CD14-positive monocyte (primary cell): Measurements from ENCODE around the gene AK1. TPM values are rescaled to one million over a fixed set of nuclear protein-coding genes. Genes with fewer than 3 reads are reported as not detected.
A peak's percentile ranks its signal among the peaks of the same experiment; 100 is the strongest.

Experiments used
- DNase-seq, 3 donors: peaks; one replicate each; pipeline ENCODE4 v3.0.0-alpha.2; 2011 to 2022
- H2AFZ ChIP-seq: 2 replicates; pipeline ENCODE4 v1.6.0; 2012; ENCODE audit warnings: mild to moderate bottlenecking, low read depth, low read length, inconsistent platforms; ENCODE audit not compliant: insufficient read depth, poor library complexity, severe bottlenecking
- H3K27ac ChIP-seq, 2 donors: 1 replicate in 1 of 2; 2 replicates in 1 of 2; pipeline ENCODE4 v1.5.1; 2012 to 2013; ENCODE audit warnings: low read length in 2 of 2, control low read depth in 1 of 2, inconsistent platforms in 1 of 2, low read depth in 1 of 2, mild to moderate bottlenecking in 1 of 2
- H3K27me3 ChIP-seq, 2 donors: one replicate each; pipeline versions ENCODE4 v1.6.0 to v1.6.1; 2011 to 2013; ENCODE audit warnings: low read length in 2 of 2; ENCODE audit not compliant: control insufficient read depth in 2 of 2, insufficient read depth in 2 of 2
- H3K36me3 ChIP-seq, 2 donors: replicated peaks in 1 of 2; 1 replicate in 1 of 2; 2 replicates in 1 of 2; pipeline versions ENCODE4 v1.5.1 to v1.6.1; 2012 to 2013; ENCODE audit warnings: low read length in 2 of 2, control low read depth in 1 of 2, inconsistent platforms in 1 of 2, mild to moderate bottlenecking in 1 of 2; ENCODE audit not compliant: insufficient read depth in 2 of 2, control insufficient read depth in 1 of 2
- H3K4me1 ChIP-seq, 2 donors: 1 replicate in 1 of 2; 2 replicates in 1 of 2; pipeline versions ENCODE4 v1.5.1 to v1.6.1; 2012 to 2013; ENCODE audit warnings: low read length in 2 of 2, control low read depth in 1 of 2, inconsistent platforms in 1 of 2, mild to moderate bottlenecking in 1 of 2, moderate library complexity in 1 of 2; ENCODE audit not compliant: insufficient read depth in 2 of 2, control insufficient read depth in 1 of 2
- H3K4me2 ChIP-seq: replicated peaks from 2 replicates; pipeline ENCODE3; 2012; ENCODE audit warnings: low read length, moderate library complexity, mild to moderate bottlenecking; ENCODE audit not compliant: poor library complexity, severe bottlenecking; ENCODE audit errors: extremely low read depth
- H3K4me3 ChIP-seq, 3 experiments: fragments of 200-600 bp in 1 of 3; sonication (generic) in 1 of 3; replicated peaks in 1 of 3; 1 replicate in 2 of 3; 2 replicates in 1 of 3; pipeline ENCODE4 v1.5.1; 2011 to 2013; ENCODE audit warnings: low read length in 3 of 3, mild to moderate bottlenecking in 3 of 3, control low read depth in 2 of 3, low read depth in 2 of 3, inconsistent platforms in 1 of 3, moderate library complexity in 1 of 3
- H3K79me2 ChIP-seq: 2 replicates; pipeline ENCODE4 v1.6.0; 2012; ENCODE audit warnings: mild to moderate bottlenecking, control low read depth, inconsistent platforms, low read length, moderate library complexity; ENCODE audit not compliant: insufficient read depth
- H3K9ac ChIP-seq: 2 replicates; pipeline ENCODE4 v1.6.0; 2017; ENCODE audit warnings: low read length, mild to moderate bottlenecking; ENCODE audit not compliant: insufficient read depth, poor library complexity, severe bottlenecking
- H3K9me3 ChIP-seq, 2 donors: replicated peaks in 1 of 2; 1 replicate in 1 of 2; 2 replicates in 1 of 2; pipeline versions ENCODE4 v1.5.1 to v1.6.1; 2012 to 2013; ENCODE audit warnings: low read length in 2 of 2, control low read depth in 1 of 2; ENCODE audit not compliant: control insufficient read depth in 1 of 2, insufficient read depth in 1 of 2
- H4K20me1 ChIP-seq: 2 replicates; pipeline ENCODE4 v1.6.0; 2012; ENCODE audit warnings: mild to moderate bottlenecking, low read length, control low read depth, moderate library complexity; ENCODE audit not compliant: insufficient read depth
- H3K27ac Mint-ChIP-seq, 7 donors: one replicate each; pipeline ENCODE4 v1.8.0; 2020; ENCODE audit warnings: mild to moderate bottlenecking in 7 of 7, mixed read lengths in 7 of 7, moderate library complexity in 6 of 7, inconsistent platforms in 2 of 7
- H3K27me3 Mint-ChIP-seq, 3 donors: one replicate each; pipeline ENCODE4 v1.8.0; 2021 to 2022; ENCODE audit warnings: low read depth in 3 of 3, mild to moderate bottlenecking in 3 of 3, mixed read lengths in 3 of 3, moderate library complexity in 3 of 3, inconsistent platforms in 1 of 3
- H3K36me3 Mint-ChIP-seq, 2 donors: one replicate each; pipeline ENCODE4 v1.8.0; 2020; ENCODE audit warnings: mixed read lengths in 2 of 2, inconsistent platforms in 1 of 2, mild to moderate bottlenecking in 1 of 2
- H3K4me1 Mint-ChIP-seq: one replicate; pipeline ENCODE4 v1.8.0; 2020; ENCODE audit warnings: mild to moderate bottlenecking, mixed read lengths
- H3K4me3 Mint-ChIP-seq, 2 donors: one replicate each; pipeline ENCODE4 v1.8.0; 2020; ENCODE audit warnings: mild to moderate bottlenecking in 2 of 2, mixed read lengths in 2 of 2, moderate library complexity in 1 of 2
- H3K9me3 Mint-ChIP-seq, 7 donors: one replicate each; pipeline ENCODE4 v1.8.0; 2020 to 2022; ENCODE audit warnings: mixed read lengths in 7 of 7, mild to moderate bottlenecking in 6 of 7, moderate library complexity in 6 of 7, inconsistent platforms in 2 of 7
- WGBS: methylation state at CpG from one replicate; pipeline ENCODE4 v1.1.5; 2013; ENCODE audit warnings: missing lambda C conversion rate; ENCODE audit not compliant: insufficient coverage; 5-methylcytosine and 5-hydroxymethylcytosine counted together
- intact Hi-C, 2 donors: fragments of 100-400 bp; cut with micrococcal nuclease; formaldehyde crosslinking; loops; one replicate each; pipeline versions ENCODE4 v1.15.0 to v1.15.1; 2023
- polyA plus RNA-seq, 3 donors: library from polyadenylated mRNA; depleted of rRNA in 1 of 3; unstranded in 2 of 3; stranded (reverse) in 1 of 3; fragments of 300-500 nt in 2 of 3; fragments of >200 nt in 1 of 3; fragmentation: Illumina TruSeq in 2 of 3; gene quantifications; 1 replicate in 2 of 3; 2 replicates in 1 of 3; pipeline ENCODE4 v1.2.3, GENCODE V29; 2012 to 2021
- TF ChIP-seq, protein P1 (sequence below): fragments of 200-600 bp; IDR thresholded peaks from one replicate; pipeline ENCODE4 v1.8.0; 2022; ENCODE audit warnings: antibody characterized with exemption, mild to moderate bottlenecking

Gene AK1
- polyA plus RNA-seq, 3 donors: 3.5 TPM; not detected in 2

DNA sequence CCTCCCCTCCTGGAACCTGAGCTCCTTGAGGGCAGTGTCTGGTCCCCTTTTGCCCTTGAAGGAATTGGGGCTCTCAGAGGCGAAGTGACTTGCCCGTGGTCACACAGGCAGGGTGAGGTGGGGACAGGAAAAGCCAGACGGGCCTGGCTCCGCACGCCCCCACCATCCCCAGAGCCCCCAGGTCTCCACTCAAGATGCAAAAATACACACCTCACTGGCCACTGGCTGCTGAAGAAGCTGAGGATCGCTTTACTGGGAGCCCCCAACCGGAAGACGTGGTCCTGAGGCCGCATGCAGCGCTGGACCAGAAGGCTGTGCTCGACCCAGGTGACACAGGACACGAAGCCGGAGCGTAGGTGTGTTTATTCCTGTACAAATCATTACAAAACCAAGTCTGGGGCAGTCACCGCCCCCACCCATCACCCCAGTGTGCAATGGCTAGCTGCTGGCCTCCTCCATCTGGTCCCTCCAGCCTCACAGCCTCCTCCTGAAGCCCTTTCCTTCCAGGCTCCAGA lies 7.6 kb upstream of the AK1 start:
- no peak overlapping the region for H3K27ac ChIP-seq
- no peak for DNase-seq
- H3K9ac ChIP-seq: no peak overlapping the region
- H2AFZ ChIP-seq: no peak overlapping the region
- no peak overlapping the region for H3K4me3 ChIP-seq
- TF ChIP-seq, protein P1, sequence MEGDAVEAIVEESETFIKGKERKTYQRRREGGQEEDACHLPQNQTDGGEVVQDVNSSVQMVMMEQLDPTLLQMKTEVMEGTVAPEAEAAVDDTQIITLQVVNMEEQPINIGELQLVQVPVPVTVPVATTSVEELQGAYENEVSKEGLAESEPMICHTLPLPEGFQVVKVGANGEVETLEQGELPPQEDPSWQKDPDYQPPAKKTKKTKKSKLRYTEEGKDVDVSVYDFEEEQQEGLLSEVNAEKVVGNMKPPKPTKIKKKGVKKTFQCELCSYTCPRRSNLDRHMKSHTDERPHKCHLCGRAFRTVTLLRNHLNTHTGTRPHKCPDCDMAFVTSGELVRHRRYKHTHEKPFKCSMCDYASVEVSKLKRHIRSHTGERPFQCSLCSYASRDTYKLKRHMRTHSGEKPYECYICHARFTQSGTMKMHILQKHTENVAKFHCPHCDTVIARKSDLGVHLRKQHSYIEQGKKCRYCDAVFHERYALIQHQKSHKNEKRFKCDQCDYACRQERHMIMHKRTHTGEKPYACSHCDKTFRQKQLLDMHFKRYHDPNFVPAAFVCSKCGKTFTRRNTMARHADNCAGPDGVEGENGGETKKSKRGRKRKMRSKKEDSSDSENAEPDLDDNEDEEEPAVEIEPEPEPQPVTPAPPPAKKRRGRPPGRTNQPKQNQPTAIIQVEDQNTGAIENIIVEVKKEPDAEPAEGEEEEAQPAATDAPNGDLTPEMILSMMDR: no peak
- no peak overlapping the region for H3K4me3 Mint-ChIP-seq
- no peaks in the 10 kb centered on the region for H3K4me1 ChIP-seq
- H3K9me3 Mint-ChIP-seq: peaks cover 0 to 3% (median 0%) of the 10 kb centered on the region in 7 donors
- H3K4me1 Mint-ChIP-seq: peaks cover 8% of the 10 kb centered on the region
- no peaks in the 10 kb centered on the region for H3K79me2 ChIP-seq
- no peaks in the 10 kb centered on the region for H3K27me3 ChIP-seq
- H3K4me2 ChIP-seq: no peak overlapping the region
- no peaks in the 10 kb centered on the region for H4K20me1 ChIP-seq
- WGBS: 65% methylated on average over 10 of the region's 15 CpGs
- H3K27ac Mint-ChIP-seq: no peak overlapping the region
- H3K36me3 ChIP-seq: peaks cover 15 to 22% of the 10 kb centered on the region in 2 donors
- no peaks in the 10 kb centered on the region for H3K9me3 ChIP-seq
- H3K27me3 Mint-ChIP-seq: peaks cover 2 to 5% (median 3%) of the 10 kb centered on the region in 3 donors
- intact Hi-C loops: loop anchor here in 1 of 2 donors (5.0 kb wide), 1 partner anchor 37 kb away; no protein-coding TSS in a partner anchor
- H3K36me3 Mint-ChIP-seq: peaks cover 20 to 26% of the 10 kb centered on the region in 2 donors

- Mint-ChIP-seq H3K9me3 (peaks cover 0 to 3% (median 0%) of the 10 kb centered on the region in 7 donors), H3K4me1 (peaks cover 8% of the 10 kb centered on the region), H3K27ac (peak overlapping the region in 1 of 7 donors; percentile 60), H3K27me3 (peaks cover 2 to 5% (median 3%) of the 10 kb centered on the region in 3 donors), H3K36me3 (peaks cover 18 to 25% of the 10 kb centered on the region in 2 donors), H3K4me3 (no peak overlapping the region)
- Histone ChIP-seq H3K4me1 (no peaks in the 10 kb centered on the region), H2AFZ (no peak overlapping the region), H3K9me3 (no peaks in the 10 kb centered on the region), H3K9ac (no peak overlapping the region), H3K79me2 (no peaks in the 10 kb centered on the region), H3K4me3 (no peak overlapping the region), H3K27me3 (no peaks in the 10 kb centered on the region), H3K27ac (no peak overlapping the region), H4K20me1 (no peaks in the 10 kb centered on the region), H3K4me2 (no peak overlapping the region), H3K36me3 (peaks cover 14 to 18% of the 10 kb centered on the region in 2 donors)
- intact Hi-C loops: loop anchor here in 1 of 2 donors (5.0 kb wide), 1 partner anchor 38 kb away; no protein-coding TSS in a partner anchor
- TF ChIP-seq, protein P1: no peak
- WGBS: 18% methylated on average over 11 of the region's 11 CpGs
- DNase-seq: no peak
Measured at GRCh38 chr9:127884427-127884911, 7.0 kb upstream of the AK1 start.
